Suppressor macrophage treated with lipopolysaccharide for 4 hours (primary cell): ENCODE data around the gene CAPN15.
"Not testable (repeated sequence)": the region's sequence is repeated elsewhere in the genome, so short reads cannot be mapped to it uniquely, and the experiment has no call there.

Experiments used
- DNase-seq: peaks from one replicate; pipeline ENCODE4 v3.0.0-alpha.2; 2020

CAPN15 gene

GRCh38 chr16:595094-595528 lies 67.6 kb downstream of the CAPN15 start:
- DNase-seq = no peak

GRCh38 chr16:595942-596735 lies 68.6 kb downstream of the CAPN15 start:
- DNase-seq = peak; percentile 16

GRCh38 chr16:596736-597060 lies 69.2 kb downstream of the CAPN15 start:
- no peak for DNase-seq

GRCh38 chr16:597655-598054 lies 70.1 kb downstream of the CAPN15 start:
- DNase-seq = not testable (repeated sequence)

GRCh38 chr16:598823-599739 lies 71.6 kb downstream of the CAPN15 start:
- DNase-seq = no peak

- no peak for DNase-seq
Observed at GRCh38 chr16:600781-601180, 73.3 kb downstream of the CAPN15 start.

GRCh38 chr16:603933-604332 lies 76.4 kb downstream of the CAPN15 start:
- DNase-seq = no peak
